ENCODE results near the gene TNN. TPM values are rescaled to one million over a fixed set of nuclear protein-coding genes. Genes with fewer than 3 reads are reported as not detected.

The TNN gene
- total RNA-seq, 1 experiment from 2014 or later: not detected

GRCh38 chr1:175178456-175178855, 110.8 kb downstream of the TNN start:
- no peaks in the 10 kb centered on the region for H3K36me3 ChIP-seq (ENCODE audit: insufficient read depth, low read length, poor library complexity, severe bottlenecking)
- H3K9me3 ChIP-seq (ENCODE audit: low read depth, low read length, poor library complexity, severe bottlenecking): no peaks in the 10 kb centered on the region
- no peaks in the 10 kb centered on the region for H3K4me1 ChIP-seq (ENCODE audit: insufficient read depth, low read length, poor library complexity, severe bottlenecking)
- intact Hi-C loops (cut with micrococcal nuclease; ENCODE audit: unreplicated experiment): no loop called here
- TF ChIP-seq CTCF (conservative IDR thresholded peaks at IDR 0.05; ENCODE audit: low read depth, low read length) (no peak), EZH2 (IDR thresholded peaks at IDR 0.05; ENCODE audit: borderline replicate concordance, low read depth, low read length, poor library complexity, severe bottlenecking) (no peak)
- POLR2A ChIA-PET (ENCODE audit: low non-redundant PET): no interaction called here
- no TSS peak for BruUV-seq (replicated peaks)
- DNase-seq (ENCODE audit: low spot score): no peak
- CTCF ChIA-PET: no interaction called here
- peaks cover 5% of the 10 kb centered on the region for H3K27me3 ChIP-seq (replicated peaks; ENCODE audit: insufficient read depth, low read depth, low read length, poor library complexity)
- H3K27ac ChIP-seq (ENCODE audit: low read depth, low read length, poor library complexity, severe bottlenecking): no peak overlapping the region
- no peak overlapping the region for H3K4me3 ChIP-seq (ENCODE audit: low read depth, low read length, poor library complexity, severe bottlenecking)

GRCh38 chr1:175179837-175180590, 112.4 kb downstream of the TNN start:
- no TSS peak for BruUV-seq (replicated peaks)
- DNase-seq (ENCODE audit: low spot score): no peak
- ChIA-PET POLR2A (ENCODE audit: low non-redundant PET) (no interaction called here), CTCF (interaction anchor here (1.0 kb wide), 1 partner anchor 34 kb away, joined by 3 read pairs; no protein-coding TSS in a partner anchor)
- peaks cover 5% of the 10 kb centered on the region for H3K27me3 ChIP-seq (replicated peaks; ENCODE audit: insufficient read depth, low read depth, low read length, poor library complexity)
- no peak for TF ChIP-seq CTCF (conservative IDR thresholded peaks at IDR 0.05; ENCODE audit: low read depth, low read length)
- no peak for TF ChIP-seq EZH2 (IDR thresholded peaks at IDR 0.05; ENCODE audit: borderline replicate concordance, low read depth, low read length, poor library complexity, severe bottlenecking)
- no peak overlapping the region for H3K27ac ChIP-seq (ENCODE audit: low read depth, low read length, poor library complexity, severe bottlenecking)
- no peaks in the 10 kb centered on the region for H3K9me3 ChIP-seq (ENCODE audit: low read depth, low read length, poor library complexity, severe bottlenecking)
- H3K36me3 ChIP-seq (ENCODE audit: insufficient read depth, low read length, poor library complexity, severe bottlenecking): no peaks in the 10 kb centered on the region
- H3K4me3 ChIP-seq (ENCODE audit: low read depth, low read length, poor library complexity, severe bottlenecking): no peak overlapping the region
- H3K4me1 ChIP-seq (ENCODE audit: insufficient read depth, low read length, poor library complexity, severe bottlenecking): no peaks in the 10 kb centered on the region
- intact Hi-C loops (cut with micrococcal nuclease; ENCODE audit: unreplicated experiment): no loop called here

- intact Hi-C loops (cut with micrococcal nuclease; ENCODE audit: unreplicated experiment): no loop called here
- Histone ChIP-seq H3K36me3 (ENCODE audit: insufficient read depth, low read length, poor library complexity, severe bottlenecking) (no peaks in the 10 kb centered on the region), H3K4me3 (ENCODE audit: low read depth, low read length, poor library complexity, severe bottlenecking) (no peak overlapping the region), H3K9me3 (ENCODE audit: low read depth, low read length, poor library complexity, severe bottlenecking) (no peaks in the 10 kb centered on the region), H3K4me1 (ENCODE audit: insufficient read depth, low read length, poor library complexity, severe bottlenecking) (no peaks in the 10 kb centered on the region), H3K27me3 (replicated peaks; ENCODE audit: insufficient read depth, low read depth, low read length, poor library complexity) (peaks cover 19% of the 10 kb centered on the region), H3K27ac (ENCODE audit: low read depth, low read length, poor library complexity, severe bottlenecking) (no peak overlapping the region)
- DNase-seq (ENCODE audit: low spot score): no peak
- ChIA-PET CTCF (no interaction called here), POLR2A (ENCODE audit: low non-redundant PET) (no interaction called here)
- TF ChIP-seq CTCF (conservative IDR thresholded peaks at IDR 0.05; ENCODE audit: low read depth, low read length) (no peak), EZH2 (IDR thresholded peaks at IDR 0.05; ENCODE audit: borderline replicate concordance, low read depth, low read length, poor library complexity, severe bottlenecking) (no peak)
- BruUV-seq (replicated peaks): no TSS peak
These were observed 114.6 kb downstream of the TNN start for GRCh38 chr1:175182201-175182746.

All from A673 (cell line).